K562 (cell line): ENCODE results near the gene RNF151. TPM values are rescaled to one million over a fixed set of nuclear protein-coding genes. Genes with fewer than 3 reads are reported as not detected.
A peak's percentile ranks its signal among the peaks of the same experiment; 100 is the strongest.

ENCODE experiments used
- E2F8 ChIP-seq: fragments of 450-650 bp; IDR thresholded peaks from 2 replicates; pipeline ENCODE4 v1.7.1; 2018; ENCODE audit warnings: mild to moderate bottlenecking, low read depth; ENCODE audit not compliant: partially characterized antibody
- ELF4 ChIP-seq: fragments of 450-650 bp; formaldehyde crosslinking; IDR thresholded peaks from 2 replicates; pipeline ENCODE4 v1.4.0; 2022; ENCODE audit warnings: missing genetic modification characterization
- ETV1 ChIP-seq: fragments of 450-650 bp; conservative IDR thresholded peaks from 2 replicates; pipeline ENCODE4 v1.6.1; 2016; ENCODE audit warnings: missing genetic modification characterization, control low read depth, low read depth, missing compliant biosample characterization
- EWSR1 ChIP-seq: fragments of 450-650 bp; IDR thresholded peaks from 2 replicates; pipeline ENCODE4 v1.6.1; 2018; ENCODE audit warnings: borderline replicate concordance, mild to moderate bottlenecking, low read depth, moderate library complexity; ENCODE audit not compliant: partially characterized antibody
- KAT7 ChIP-seq: sonication (generic); formaldehyde crosslinking; IDR thresholded peaks from 2 replicates; pipeline ENCODE4 v1.8.0; 2022; ENCODE audit warnings: missing genetic modification reagents, mild to moderate bottlenecking, borderline replicate concordance
- NFYB ChIP-seq: IDR thresholded peaks from 2 replicates; pipeline ENCODE4 v1.6.1; 2011; ENCODE audit warnings: mild to moderate bottlenecking, moderate library complexity; ENCODE audit not compliant: insufficient read length; ENCODE audit errors: extremely low read depth
- NR2C1 ChIP-seq, 2 experiments: fragments of 450-650 bp; IDR thresholded peaks; 2 replicates each; pipeline ENCODE4 v1.6.1; 2017; ENCODE audit warnings: mild to moderate bottlenecking in 2 of 2, antibody characterized with exemption in 1 of 2, inconsistent platforms in 1 of 2, missing compliant biosample characterization in 1 of 2, missing genetic modification characterization in 1 of 2
- PKNOX1 ChIP-seq: fragments of 450-650 bp; IDR thresholded peaks from 2 replicates; pipeline ENCODE4 v1.6.1; 2016
- THAP7 ChIP-seq: fragments of 250-450 bp; sonication (Bioruptor Pico); IDR thresholded peaks from 2 replicates; pipeline ENCODE4 v1.5.0; 2021
- ZNF12 ChIP-seq: sonication (generic); formaldehyde crosslinking; IDR thresholded peaks from 2 replicates; pipeline ENCODE4 v1.4.0; 2020; ENCODE audit warnings: mild to moderate bottlenecking, missing genetic modification reagents
- polyA plus RNA-seq, 8 experiments: library from polyadenylated mRNA; depleted of rRNA in 4 of 8; stranded (reverse) in 5 of 8; unstranded in 3 of 8; fragments of >200 nt; fragmentation: Nextera tagmentation in 2 of 8; fragmentation: Illumina TruSeq in 1 of 8; extraction: Ambion mirVana in 2 of 8; extraction: Trizol in 1 of 8; gene quantifications; 2 replicates each; pipeline versions ENCODE4 v1.2.1 to v1.2.3, GENCODE V29; 2011 to 2014; ENCODE audit warnings: inconsistent platforms in 1 of 8, missing spikeins in 1 of 8
- total RNA-seq, 7 experiments: library from RNA; depleted of rRNA in 6 of 7; stranded (reverse); fragments of >200 nt in 6 of 7; fragmentation: Illumina TruSeq in 2 of 7; extraction: Trizol in 2 of 7; gene quantifications; 2 replicates each; pipeline versions ENCODE4 v1.2.1 to v1.2.3, GENCODE V29; 2011 to 2021; ENCODE audit warnings: low replicate concordance in 1 of 7
- TF ChIP-seq, protein P1 (sequence below), 2 experiments: fragments of 450-650 bp in 1 of 2; sonication (generic) in 1 of 2; formaldehyde crosslinking in 1 of 2; IDR thresholded peaks in 1 of 2; conservative IDR thresholded peaks in 1 of 2; 2 replicates each; pipeline versions ENCODE4 v1.6.1 to v1.8.1; 2016 to 2023; ENCODE audit warnings: mild to moderate bottlenecking in 2 of 2, moderate library complexity in 2 of 2, inconsistent platforms in 1 of 2, missing genetic modification reagents in 1 of 2
- TF ChIP-seq, protein P2 (sequence below): fragments of 200-800 bp; sonication (Bioruptor generic); IDR thresholded peaks from 2 replicates; pipeline ENCODE4 v1.6.1; 2016; ENCODE audit warnings: missing genetic modification characterization, missing compliant biosample characterization

Gene RNF151
- total and polyA plus RNA-seq, 9 of the 15 experiments (the other 6 are each of a cell fraction or from before 2014, with no cell fraction given): not detected

DNA sequence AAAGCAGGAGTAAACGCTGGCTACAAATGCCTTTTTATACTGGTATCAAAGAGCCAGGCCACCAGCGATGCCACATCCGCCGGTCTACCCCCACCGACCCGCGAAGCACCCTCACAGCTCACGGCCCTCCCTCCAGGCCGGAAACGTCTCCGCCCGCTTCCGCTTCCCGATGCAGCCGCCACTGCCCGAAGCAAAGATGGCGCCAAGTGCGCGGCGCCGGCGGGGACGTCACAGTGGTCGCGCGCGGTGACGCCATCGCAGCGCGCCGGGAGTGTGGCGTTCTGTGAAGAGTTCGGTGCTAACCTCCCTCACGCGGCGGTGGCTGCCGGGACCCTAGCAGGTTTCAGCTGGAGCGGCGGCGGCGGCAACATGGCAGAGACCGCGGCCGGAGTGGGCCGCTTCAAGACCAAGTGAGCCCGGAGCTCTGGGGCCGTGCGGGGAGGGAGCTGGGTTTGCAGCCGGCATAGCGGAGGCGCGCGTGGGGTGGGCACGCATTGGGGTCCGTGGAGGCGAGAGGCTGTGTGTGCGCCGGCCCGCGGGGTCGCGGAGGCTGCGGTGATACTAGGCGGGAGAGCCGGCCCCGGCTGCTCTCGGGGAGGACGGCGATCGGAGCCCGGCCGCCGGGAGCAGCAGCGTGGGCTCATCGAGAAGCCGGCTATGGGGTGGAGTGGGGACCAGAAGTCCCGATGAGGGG is 5.3 kb downstream of the RNF151 start, which contains the start of gene TBL3 (continued):
- TF ChIP-seq KAT7: peak; percentile 93; the same call in 1 of the 2 replicates
- TF ChIP-seq PKNOX1: peak; percentile 46
- no peak for TF ChIP-seq EWSR1
- TF ChIP-seq, protein P1, sequence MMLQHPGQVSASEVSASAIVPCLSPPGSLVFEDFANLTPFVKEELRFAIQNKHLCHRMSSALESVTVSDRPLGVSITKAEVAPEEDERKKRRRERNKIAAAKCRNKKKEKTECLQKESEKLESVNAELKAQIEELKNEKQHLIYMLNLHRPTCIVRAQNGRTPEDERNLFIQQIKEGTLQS (IDR thresholded peaks at IDR 0.05): peak; percentile 56; the same call in 1 of the 2 replicates
- TF ChIP-seq, protein P1 (CRISPR knock-in tag; conservative IDR thresholded peaks at IDR 0.05): no peak
- peak; percentile 96 for TF ChIP-seq ETV1 (tag)
- TF ChIP-seq THAP7 (CRISPR knock-in tag): peak; percentile 8; the same call in 1 of the 2 replicates
- peak; percentile 93 for TF ChIP-seq ELF4 (CRISPR knock-in tag)
- TF ChIP-seq NR2C1 (IDR thresholded peaks at IDR 0.05): peak; percentile 86
- peak; percentile 89 for TF ChIP-seq NR2C1 (tag; IDR thresholded peaks at IDR 0.05)
- TF ChIP-seq ZNF12 (CRISPR knock-in tag): peak; percentile 84; the same call in 1 of the 2 replicates
- TF ChIP-seq, protein P2, sequence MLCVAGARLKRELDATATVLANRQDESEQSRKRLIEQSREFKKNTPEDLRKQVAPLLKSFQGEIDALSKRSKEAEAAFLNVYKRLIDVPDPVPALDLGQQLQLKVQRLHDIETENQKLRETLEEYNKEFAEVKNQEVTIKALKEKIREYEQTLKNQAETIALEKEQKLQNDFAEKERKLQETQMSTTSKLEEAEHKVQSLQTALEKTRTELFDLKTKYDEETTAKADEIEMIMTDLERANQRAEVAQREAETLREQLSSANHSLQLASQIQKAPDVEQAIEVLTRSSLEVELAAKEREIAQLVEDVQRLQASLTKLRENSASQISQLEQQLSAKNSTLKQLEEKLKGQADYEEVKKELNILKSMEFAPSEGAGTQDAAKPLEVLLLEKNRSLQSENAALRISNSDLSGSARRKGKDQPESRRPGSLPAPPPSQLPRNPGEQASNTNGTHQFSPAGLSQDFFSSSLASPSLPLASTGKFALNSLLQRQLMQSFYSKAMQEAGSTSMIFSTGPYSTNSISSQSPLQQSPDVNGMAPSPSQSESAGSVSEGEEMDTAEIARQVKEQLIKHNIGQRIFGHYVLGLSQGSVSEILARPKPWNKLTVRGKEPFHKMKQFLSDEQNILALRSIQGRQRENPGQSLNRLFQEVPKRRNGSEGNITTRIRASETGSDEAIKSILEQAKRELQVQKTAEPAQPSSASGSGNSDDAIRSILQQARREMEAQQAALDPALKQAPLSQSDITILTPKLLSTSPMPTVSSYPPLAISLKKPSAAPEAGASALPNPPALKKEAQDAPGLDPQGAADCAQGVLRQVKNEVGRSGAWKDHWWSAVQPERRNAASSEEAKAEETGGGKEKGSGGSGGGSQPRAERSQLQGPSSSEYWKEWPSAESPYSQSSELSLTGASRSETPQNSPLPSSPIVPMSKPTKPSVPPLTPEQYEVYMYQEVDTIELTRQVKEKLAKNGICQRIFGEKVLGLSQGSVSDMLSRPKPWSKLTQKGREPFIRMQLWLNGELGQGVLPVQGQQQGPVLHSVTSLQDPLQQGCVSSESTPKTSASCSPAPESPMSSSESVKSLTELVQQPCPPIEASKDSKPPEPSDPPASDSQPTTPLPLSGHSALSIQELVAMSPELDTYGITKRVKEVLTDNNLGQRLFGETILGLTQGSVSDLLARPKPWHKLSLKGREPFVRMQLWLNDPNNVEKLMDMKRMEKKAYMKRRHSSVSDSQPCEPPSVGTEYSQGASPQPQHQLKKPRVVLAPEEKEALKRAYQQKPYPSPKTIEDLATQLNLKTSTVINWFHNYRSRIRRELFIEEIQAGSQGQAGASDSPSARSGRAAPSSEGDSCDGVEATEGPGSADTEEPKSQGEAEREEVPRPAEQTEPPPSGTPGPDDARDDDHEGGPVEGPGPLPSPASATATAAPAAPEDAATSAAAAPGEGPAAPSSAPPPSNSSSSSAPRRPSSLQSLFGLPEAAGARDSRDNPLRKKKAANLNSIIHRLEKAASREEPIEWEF: no peak
- TF ChIP-seq NFYB: no peak
- TF ChIP-seq E2F8: peak; percentile 98
